ENCODE measurements around the gene LRRC4. TPM values are rescaled to one million over a fixed set of nuclear protein-coding genes. Genes with fewer than 3 reads are reported as not detected.
A peak's percentile ranks its signal among the peaks of the same experiment; 100 is the strongest.

Gene LRRC4
- total and polyA plus RNA-seq, 5 donors from 2014 or later: 0.06 TPM; not detected in 4

GRCh38 chr7:128027485-128027980 is 3.7 kb downstream of the LRRC4 start:
- H3K4me1 Mint-ChIP-seq: peaks cover 0 to 20% (median 6%) of the 10 kb centered on the region in 4 donors
- no peak overlapping the region for H3K4me3 Mint-ChIP-seq
- Histone ChIP-seq H3K4me1 (ENCODE audit: control insufficient read depth, insufficient read depth, low read length, poor library complexity, severe bottlenecking) (peaks cover 11% of the 10 kb centered on the region), H3K4me3 (ENCODE audit: low read depth, low read length) (no peak overlapping the region), H3K27ac (ENCODE audit: insufficient read depth, low read length, poor library complexity, severe bottlenecking) (no peak overlapping the region), H3K9me3 (ENCODE audit: control insufficient read depth in 2 of 2, low read length in 2 of 2) (no peaks in the 10 kb centered on the region), H3K27me3 (ENCODE audit: control insufficient read depth, insufficient read depth, low read length) (no peaks in the 10 kb centered on the region), H3K36me3 (ENCODE audit: control insufficient read depth, insufficient read depth, low read length) (peaks cover 11% of the 10 kb centered on the region)
- ATAC-seq (ENCODE audit: low read depth in 2 of 2): no peak
- no peak for DNase-seq
- H3K9me3 Mint-ChIP-seq: peaks cover 0 to 1% (median 0%) of the 10 kb centered on the region in 7 donors
- peaks cover 10% of the 10 kb centered on the region for H3K27me3 Mint-ChIP-seq
- H3K27ac Mint-ChIP-seq: no peak overlapping the region
- H3K36me3 Mint-ChIP-seq: peaks cover 31% of the 10 kb centered on the region

GRCh38 chr7:128026551-128026950 is 4.7 kb downstream of the LRRC4 start:
- H3K27ac ChIP-seq (ENCODE audit: insufficient read depth, low read length, poor library complexity, severe bottlenecking): no peak overlapping the region

GRCh38 chr7:128025819-128026218 is 5.4 kb downstream of the LRRC4 start:
- ATAC-seq (ENCODE audit: low read depth in 2 of 2) (no peak), DNase-seq (no peak)
- H3K4me1 ChIP-seq (ENCODE audit: control insufficient read depth, insufficient read depth, low read length, poor library complexity, severe bottlenecking): peaks cover 5% of the 10 kb centered on the region
- peaks cover 0 to 1% (median 0%) of the 10 kb centered on the region in 7 donors for H3K9me3 Mint-ChIP-seq
- no peak overlapping the region for H3K4me3 Mint-ChIP-seq
- H3K4me1 Mint-ChIP-seq: peaks cover 0 to 18% (median 6%) of the 10 kb centered on the region in 4 donors
- no peak overlapping the region for H3K27ac ChIP-seq (ENCODE audit: insufficient read depth, low read length, poor library complexity, severe bottlenecking)
- no peaks in the 10 kb centered on the region for H3K27me3 ChIP-seq (ENCODE audit: control insufficient read depth, insufficient read depth, low read length)
- peak overlapping the region in 1 of 3 donors; percentile 43 for H3K27ac Mint-ChIP-seq
- H3K36me3 ChIP-seq (ENCODE audit: control insufficient read depth, insufficient read depth, low read length): peaks cover 14% of the 10 kb centered on the region
- H3K9me3 ChIP-seq (ENCODE audit: control insufficient read depth in 2 of 2, low read length in 2 of 2): no peaks in the 10 kb centered on the region
- H3K27me3 Mint-ChIP-seq: peaks cover 9% of the 10 kb centered on the region
- peaks cover 44% of the 10 kb centered on the region for H3K36me3 Mint-ChIP-seq
- H3K4me3 ChIP-seq (ENCODE audit: low read depth, low read length): no peak overlapping the region

More at GRCh38 chr7:128026551-128026950, 4.7 kb downstream of the LRRC4 start:
- H3K4me3 Mint-ChIP-seq: no peak overlapping the region
- peaks cover 9% of the 10 kb centered on the region for H3K4me1 ChIP-seq (ENCODE audit: control insufficient read depth, insufficient read depth, low read length, poor library complexity, severe bottlenecking)
- H3K27me3 Mint-ChIP-seq: peaks cover 10% of the 10 kb centered on the region
- H3K27me3 ChIP-seq (ENCODE audit: control insufficient read depth, insufficient read depth, low read length): no peaks in the 10 kb centered on the region
- H3K36me3 Mint-ChIP-seq: peaks cover 37% of the 10 kb centered on the region
- no peak overlapping the region for H3K27ac Mint-ChIP-seq
- DNase-seq (no peak), ATAC-seq (ENCODE audit: low read depth in 2 of 2) (no peak)
- H3K9me3 Mint-ChIP-seq: peaks cover 0 to 1% (median 0%) of the 10 kb centered on the region in 7 donors
- peaks cover 0 to 18% (median 6%) of the 10 kb centered on the region in 4 donors for H3K4me1 Mint-ChIP-seq
- peaks cover 11% of the 10 kb centered on the region for H3K36me3 ChIP-seq (ENCODE audit: control insufficient read depth, insufficient read depth, low read length)
- H3K9me3 ChIP-seq (ENCODE audit: control insufficient read depth in 2 of 2, low read length in 2 of 2): no peaks in the 10 kb centered on the region
- no peak overlapping the region for H3K4me3 ChIP-seq (ENCODE audit: low read depth, low read length)

- Histone ChIP-seq H3K4me1 (ENCODE audit: control insufficient read depth, insufficient read depth, low read length, poor library complexity, severe bottlenecking) (peaks cover under 1% of the 10 kb centered on the region), H3K27ac (ENCODE audit: insufficient read depth, low read length, poor library complexity, severe bottlenecking) (no peak overlapping the region), H3K27me3 (ENCODE audit: control insufficient read depth, insufficient read depth, low read length) (no peaks in the 10 kb centered on the region), H3K4me3 (ENCODE audit: low read depth, low read length) (no peak overlapping the region), H3K36me3 (ENCODE audit: control insufficient read depth, insufficient read depth, low read length) (peaks cover 17% of the 10 kb centered on the region), H3K9me3 (ENCODE audit: control insufficient read depth in 2 of 2, low read length in 2 of 2) (no peaks in the 10 kb centered on the region)
- Mint-ChIP-seq H3K36me3 (peaks cover 48% of the 10 kb centered on the region), H3K9me3 (no peaks in the 10 kb centered on the region), H3K4me3 (no peak overlapping the region), H3K27me3 (peaks cover 5% of the 10 kb centered on the region), H3K4me1 (peaks cover 0 to 14% (median 6%) of the 10 kb centered on the region in 4 donors), H3K27ac (no peak overlapping the region)
- DNase-seq: no peak
- ATAC-seq (ENCODE audit: low read depth in 2 of 2): no peak
Measured at GRCh38 chr7:128025380-128025779, 5.9 kb downstream of the LRRC4 start.

GRCh38 chr7:128024151-128024550 is 7.1 kb downstream of the LRRC4 start:
- Mint-ChIP-seq H3K27ac (no peak overlapping the region), H3K4me3 (no peak overlapping the region), H3K4me1 (peaks cover 0 to 5% (median 2%) of the 10 kb centered on the region in 4 donors), H3K36me3 (peaks cover 49% of the 10 kb centered on the region), H3K27me3 (no peaks in the 10 kb centered on the region), H3K9me3 (no peaks in the 10 kb centered on the region)
- no peak overlapping the region for H3K4me3 ChIP-seq (ENCODE audit: low read depth, low read length)
- no peak overlapping the region for H3K27ac ChIP-seq (ENCODE audit: insufficient read depth, low read length, poor library complexity, severe bottlenecking)
- DNase-seq: no peak
- no peaks in the 10 kb centered on the region for H3K27me3 ChIP-seq (ENCODE audit: control insufficient read depth, insufficient read depth, low read length)
- no peaks in the 10 kb centered on the region for H3K9me3 ChIP-seq (ENCODE audit: control insufficient read depth in 2 of 2, low read length in 2 of 2)
- no peaks in the 10 kb centered on the region for H3K4me1 ChIP-seq (ENCODE audit: control insufficient read depth, insufficient read depth, low read length, poor library complexity, severe bottlenecking)
- peaks cover 17% of the 10 kb centered on the region for H3K36me3 ChIP-seq (ENCODE audit: control insufficient read depth, insufficient read depth, low read length)
- no peak for ATAC-seq (ENCODE audit: low read depth in 2 of 2)

GRCh38 chr7:128022631-128023532 is 8.4 kb downstream of the LRRC4 start:
- H3K4me3 Mint-ChIP-seq: no peak overlapping the region
- Histone ChIP-seq H3K36me3 (ENCODE audit: control insufficient read depth, insufficient read depth, low read length) (peaks cover 12% of the 10 kb centered on the region), H3K27ac (ENCODE audit: insufficient read depth, low read length, poor library complexity, severe bottlenecking) (no peak overlapping the region), H3K4me3 (ENCODE audit: low read depth, low read length) (no peak overlapping the region), H3K9me3 (ENCODE audit: control insufficient read depth in 2 of 2, low read length in 2 of 2) (no peaks in the 10 kb centered on the region), H3K27me3 (ENCODE audit: control insufficient read depth, insufficient read depth, low read length) (no peaks in the 10 kb centered on the region), H3K4me1 (ENCODE audit: control insufficient read depth, insufficient read depth, low read length, poor library complexity, severe bottlenecking) (no peaks in the 10 kb centered on the region)
- peaks cover 44% of the 10 kb centered on the region for H3K36me3 Mint-ChIP-seq
- ATAC-seq (ENCODE audit: low read depth in 2 of 2) (no peak), DNase-seq (no peak)
- no peaks in the 10 kb centered on the region for H3K27me3 Mint-ChIP-seq
- peaks cover 0 to 4% (median 0%) of the 10 kb centered on the region in 4 donors for H3K4me1 Mint-ChIP-seq
- H3K27ac Mint-ChIP-seq: no peak overlapping the region
- H3K9me3 Mint-ChIP-seq: no peaks in the 10 kb centered on the region

GRCh38 chr7:128021366-128021765 is 9.9 kb downstream of the LRRC4 start:
- no peak overlapping the region for H3K27ac Mint-ChIP-seq
- no peaks in the 10 kb centered on the region for H3K9me3 Mint-ChIP-seq
- no peak for ATAC-seq (ENCODE audit: low read depth in 2 of 2)

More at GRCh38 chr7:128021366-128021765, 9.9 kb downstream of the LRRC4 start:
- no peaks in the 10 kb centered on the region for H3K27me3 Mint-ChIP-seq
- Histone ChIP-seq H3K27me3 (ENCODE audit: control insufficient read depth, insufficient read depth, low read length) (no peaks in the 10 kb centered on the region), H3K9me3 (ENCODE audit: control insufficient read depth in 2 of 2, low read length in 2 of 2) (no peaks in the 10 kb centered on the region), H3K27ac (ENCODE audit: insufficient read depth, low read length, poor library complexity, severe bottlenecking) (no peak overlapping the region), H3K4me3 (ENCODE audit: low read depth, low read length) (no peak overlapping the region), H3K4me1 (ENCODE audit: control insufficient read depth, insufficient read depth, low read length, poor library complexity, severe bottlenecking) (no peaks in the 10 kb centered on the region), H3K36me3 (ENCODE audit: control insufficient read depth, insufficient read depth, low read length) (peaks cover 17% of the 10 kb centered on the region)
- peaks cover 38% of the 10 kb centered on the region for H3K36me3 Mint-ChIP-seq
- H3K4me1 Mint-ChIP-seq: peaks cover 0 to 5% (median 2%) of the 10 kb centered on the region in 4 donors
- H3K4me3 Mint-ChIP-seq: no peak overlapping the region
- no peak for DNase-seq
